Measurements from ENCODE around the gene CENPH.

The CENPH gene

GRCh38 chr5:69238760-69239251, 49.4 kb downstream of the CENPH start:
- DNase-seq: no peak
- TF ChIP-seq, protein P1, sequence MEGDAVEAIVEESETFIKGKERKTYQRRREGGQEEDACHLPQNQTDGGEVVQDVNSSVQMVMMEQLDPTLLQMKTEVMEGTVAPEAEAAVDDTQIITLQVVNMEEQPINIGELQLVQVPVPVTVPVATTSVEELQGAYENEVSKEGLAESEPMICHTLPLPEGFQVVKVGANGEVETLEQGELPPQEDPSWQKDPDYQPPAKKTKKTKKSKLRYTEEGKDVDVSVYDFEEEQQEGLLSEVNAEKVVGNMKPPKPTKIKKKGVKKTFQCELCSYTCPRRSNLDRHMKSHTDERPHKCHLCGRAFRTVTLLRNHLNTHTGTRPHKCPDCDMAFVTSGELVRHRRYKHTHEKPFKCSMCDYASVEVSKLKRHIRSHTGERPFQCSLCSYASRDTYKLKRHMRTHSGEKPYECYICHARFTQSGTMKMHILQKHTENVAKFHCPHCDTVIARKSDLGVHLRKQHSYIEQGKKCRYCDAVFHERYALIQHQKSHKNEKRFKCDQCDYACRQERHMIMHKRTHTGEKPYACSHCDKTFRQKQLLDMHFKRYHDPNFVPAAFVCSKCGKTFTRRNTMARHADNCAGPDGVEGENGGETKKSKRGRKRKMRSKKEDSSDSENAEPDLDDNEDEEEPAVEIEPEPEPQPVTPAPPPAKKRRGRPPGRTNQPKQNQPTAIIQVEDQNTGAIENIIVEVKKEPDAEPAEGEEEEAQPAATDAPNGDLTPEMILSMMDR (IDR thresholded peaks at IDR 0.05): no peak
- peaks cover 0 to 69% (median 22%) of the 10 kb centered on the region in 4 donors for H3K4me1 ChIP-seq
- H3K4me3 ChIP-seq: no peak overlapping the region
- no peak overlapping the region for H3K27ac ChIP-seq
- no peaks in the 10 kb centered on the region for H3K27me3 ChIP-seq
- intact Hi-C loops (cut with DNase I; ENCODE audit: low total_unique reads): loop anchor here (10.0 kb wide), 1 partner anchor 126 kb away; the partner anchor contains the start of genes AK6, RAD17 and TAF9
- H3K36me3 ChIP-seq: peaks cover 0 to 12% (median 4%) of the 10 kb centered on the region in 3 donors
- no peaks in the 10 kb centered on the region for H3K9me3 ChIP-seq

DNA sequence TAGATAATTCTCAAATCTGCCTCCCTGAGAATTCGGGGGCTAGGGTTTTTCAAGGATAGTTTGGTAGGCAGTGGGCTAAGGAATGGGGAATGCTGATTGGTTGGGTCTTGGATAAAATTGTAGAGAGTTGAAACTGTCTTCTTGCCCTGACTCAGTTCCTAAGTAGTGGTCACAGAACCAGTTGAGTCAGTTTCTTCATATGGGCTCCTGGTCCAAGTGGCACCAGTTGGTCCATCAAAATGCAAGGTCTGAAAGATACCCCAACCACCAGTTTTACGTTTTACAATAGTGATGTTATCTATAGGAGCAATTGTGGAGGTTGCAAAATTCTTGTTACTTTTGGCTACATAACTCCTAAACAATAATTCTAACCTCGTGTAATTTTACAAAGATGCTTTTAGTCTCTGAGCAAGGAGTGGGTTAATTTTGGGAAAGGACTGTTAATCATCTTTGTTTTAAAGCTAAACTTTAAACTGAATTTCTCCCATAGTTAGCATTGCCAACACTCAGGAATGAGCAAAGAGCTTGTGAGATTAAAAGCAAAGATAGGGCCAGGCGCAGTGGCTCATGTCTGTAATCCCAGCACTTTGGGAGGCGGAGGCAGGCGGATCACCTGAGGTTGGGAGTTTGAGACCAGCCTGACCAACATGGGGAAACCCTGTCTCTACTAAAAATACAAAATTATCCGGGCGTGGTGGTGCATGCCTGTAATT, 53.0 kb downstream of the CENPH start:
- Histone ChIP-seq H3K4me1 (peaks cover 0 to 43% (median 6%) of the 10 kb centered on the region in 4 donors), H3K27ac (no peak overlapping the region), H3K27me3 (no peaks in the 10 kb centered on the region), H3K9me3 (no peaks in the 10 kb centered on the region), H3K36me3 (peaks cover 0 to 12% (median 4%) of the 10 kb centered on the region in 3 donors), H3K4me3 (no peak overlapping the region)
- no peak for DNase-seq
- TF ChIP-seq, protein P1 (IDR thresholded peaks at IDR 0.05): no peak
- intact Hi-C loops (cut with DNase I; ENCODE audit: low total_unique reads): no loop called here

GRCh38 chr5:69245031-69245430, 55.6 kb downstream of the CENPH start:
- intact Hi-C loops (cut with DNase I; ENCODE audit: low total_unique reads): no loop called here
- Histone ChIP-seq H3K9me3 (no peaks in the 10 kb centered on the region), H3K4me3 (no peak overlapping the region), H3K27me3 (no peaks in the 10 kb centered on the region), H3K4me1 (peaks cover 0 to 16% (median 1%) of the 10 kb centered on the region in 4 donors), H3K36me3 (peaks cover 0 to 10% (median 4%) of the 10 kb centered on the region in 3 donors), H3K27ac (no peak overlapping the region)
- DNase-seq: no peak
- TF ChIP-seq, protein P1 (IDR thresholded peaks at IDR 0.05): no peak

GRCh38 chr5:69248019-69248418, 58.6 kb downstream of the CENPH start:
- H3K9me3 ChIP-seq: no peaks in the 10 kb centered on the region
- no peak overlapping the region for H3K4me3 ChIP-seq
- H3K27me3 ChIP-seq: no peaks in the 10 kb centered on the region
- H3K4me1 ChIP-seq: peaks cover 0 to 10% (median 0%) of the 10 kb centered on the region in 4 donors
- peaks cover 0 to 9% (median 0%) of the 10 kb centered on the region in 3 donors for H3K36me3 ChIP-seq
- H3K27ac ChIP-seq: no peak overlapping the region
- no peak for DNase-seq
- intact Hi-C loops (cut with DNase I; ENCODE audit: low total_unique reads): no loop called here
- TF ChIP-seq, protein P1 (IDR thresholded peaks at IDR 0.05): no peak

DNA sequence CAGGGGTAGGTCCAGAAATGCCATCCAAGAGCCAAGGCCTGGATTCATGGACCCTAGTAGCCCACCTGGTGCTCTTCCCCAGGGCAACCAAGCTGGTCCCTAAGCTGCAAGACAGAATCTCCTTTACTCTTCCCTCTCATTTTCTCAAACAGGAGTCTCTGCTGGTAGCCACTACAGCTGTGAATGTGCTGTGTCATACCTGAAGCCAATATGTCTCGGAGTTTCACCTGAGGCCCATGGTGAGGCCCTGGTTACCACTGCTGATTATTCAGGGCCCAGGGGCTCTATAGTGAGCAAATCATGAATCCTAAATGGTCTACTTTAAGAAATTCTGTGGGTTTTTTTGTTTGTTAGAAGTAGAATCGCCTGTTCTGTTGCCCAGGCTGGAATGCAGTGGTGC, 61.2 kb downstream of the CENPH start:
- no peaks in the 10 kb centered on the region for H3K9me3 ChIP-seq
- peaks cover 0 to 5% (median 0%) of the 10 kb centered on the region in 4 donors for H3K4me1 ChIP-seq
- H3K36me3 ChIP-seq: peaks cover 0 to 9% (median 0%) of the 10 kb centered on the region in 3 donors
- no peak overlapping the region for H3K27ac ChIP-seq
- no peak for DNase-seq
- intact Hi-C loops (cut with DNase I; ENCODE audit: low total_unique reads): no loop called here
- H3K4me3 ChIP-seq: no peak overlapping the region
- H3K27me3 ChIP-seq: no peaks in the 10 kb centered on the region
- TF ChIP-seq, protein P1 (IDR thresholded peaks at IDR 0.05): no peak

Data from tibial artery (tissue), 4 donors.